Measurements from ENCODE around the gene ADGRB3. TPM values are rescaled to one million over a fixed set of nuclear protein-coding genes. Genes with fewer than 3 reads are reported as not detected.

ADGRB3 gene
- polyA plus RNA-seq, 1 of the 3 experiments (the other 2 are of a cell fraction), result 0.12 TPM

GRCh38 chr6:69314001-69314400 lies 678.9 kb downstream of the ADGRB3 start:
- Histone ChIP-seq H3K4me2 (no peak overlapping the region), H3K4me1 (ENCODE audit: control insufficient read depth in 1 of 2, insufficient read depth in 2 of 2, low read depth in 1 of 2, low read length in 1 of 2) (no peaks in the 10 kb centered on the region), H3K9ac (no peak overlapping the region), H3F3A (replicated peaks; ENCODE audit: insufficient read depth) (no peaks in the 10 kb centered on the region), H3K4me3 (ENCODE audit: low read depth in 2 of 2, low read length in 1 of 2) (no peak overlapping the region), H3K27me3 (ENCODE audit: insufficient read depth) (no peaks in the 10 kb centered on the region), H2AFZ (ENCODE audit: low read depth) (no peak overlapping the region), H4K20me1 (ENCODE audit: insufficient read depth) (no peaks in the 10 kb centered on the region), H3K36me3 (replicated peaks in 1 of 2; ENCODE audit: control insufficient read depth in 1 of 2, insufficient read depth in 2 of 2, low read length in 1 of 2) (no peaks in the 10 kb centered on the region), H3K27ac (ENCODE audit: low read depth in 2 of 2, low read length in 1 of 2) (no peak overlapping the region), H3K79me2 (ENCODE audit: insufficient read depth) (no peaks in the 10 kb centered on the region), H3K9me2 (no peaks in the 10 kb centered on the region), H3K9me3 (no peaks in the 10 kb centered on the region)
- POLR2A ChIA-PET, result no interaction called here
- TF ChIP-seq CTCF (IDR thresholded peaks at IDR 0.05) (no peak), EP300 (IDR thresholded peaks at IDR 0.05; ENCODE audit: borderline replicate concordance in 1 of 2, low read depth in 1 of 2, low read length in 1 of 2) (no peak), JUND (IDR thresholded peaks at IDR 0.05) (no peak), PBX3 (IDR thresholded peaks at IDR 0.05) (no peak), USF2 (IDR thresholded peaks at IDR 0.05; ENCODE audit: borderline replicate concordance, low read depth, low read length) (no peak), SMC3 (IDR thresholded peaks at IDR 0.05; ENCODE audit: low read depth, low read length) (no peak), ZBTB33 (IDR thresholded peaks at IDR 0.05; ENCODE audit: borderline replicate concordance, low read depth) (no peak), MAX (IDR thresholded peaks at IDR 0.05; ENCODE audit: low read depth) (no peak), USF1 (IDR thresholded peaks at IDR 0.05; ENCODE audit: borderline replicate concordance, low read depth) (no peak), MXI1 (IDR thresholded peaks at IDR 0.05; ENCODE audit: low read depth, low read length) (no peak), RFX5 (IDR thresholded peaks at IDR 0.05; ENCODE audit: low read length) (no peak)
- 24% methylated on average over 1 of the region's 1 CpG for WGBS (ENCODE audit: low lambda C conversion rate)
- CTCF ChIA-PET, result no interaction called here
- no peak for DNase-seq
